GM18498 (cell line): ENCODE data around the gene PDZRN4.
"Not testable (repeated sequence)": the region's sequence is repeated elsewhere in the genome, so short reads cannot be mapped to it uniquely, and the experiment has no call there.

Experiments used
- ATAC-seq: cut with Tn5 transposase; IDR thresholded peaks from one replicate; pipeline ENCODE4 v1.9.1; 2021; ENCODE audit warnings: mild to moderate bottlenecking, moderate library complexity; ENCODE audit not compliant: unreplicated experiment

The PDZRN4 gene

GRCh38 chr12:41280341-41281095 is 92.4 kb downstream of the PDZRN4 start:
- not testable (repeated sequence) for ATAC-seq

GRCh38 chr12:41285470-41285869 is 97.3 kb downstream of the PDZRN4 start:
- ATAC-seq, result not testable (repeated sequence)

GRCh38 chr12:41286426-41286825 is 98.3 kb downstream of the PDZRN4 start:
- no peak for ATAC-seq

- peak; percentile 79 for ATAC-seq
Observed at GRCh38 chr12:41287500-41288141, 99.5 kb downstream of the PDZRN4 start.

GRCh38 chr12:41288142-41288811 is 100.2 kb downstream of the PDZRN4 start:
- ATAC-seq, result no peak

GRCh38 chr12:41289501-41289900 is 101.4 kb downstream of the PDZRN4 start:
- no peak for ATAC-seq

GRCh38 chr12:41293011-41293410 is 104.9 kb downstream of the PDZRN4 start:
- ATAC-seq, result no peak

GRCh38 chr12:41293461-41293860 is 105.3 kb downstream of the PDZRN4 start:
- ATAC-seq, result no peak

- ATAC-seq, result no peak
Observed at GRCh38 chr12:41302979-41303403, 114.9 kb downstream of the PDZRN4 start.

- no peak for ATAC-seq
Observed at GRCh38 chr12:41304526-41304925, 116.4 kb downstream of the PDZRN4 start.

GRCh38 chr12:41310367-41310766 is 122.2 kb downstream of the PDZRN4 start:
- no peak for ATAC-seq

GRCh38 chr12:41311883-41312282 is 123.8 kb downstream of the PDZRN4 start:
- no peak for ATAC-seq

GRCh38 chr12:41312451-41312850 is 124.3 kb downstream of the PDZRN4 start:
- ATAC-seq, result not testable (repeated sequence)

- no peak for ATAC-seq
Observed at GRCh38 chr12:41325336-41325735, 137.2 kb downstream of the PDZRN4 start.

- ATAC-seq, result no peak
Observed at GRCh38 chr12:41327096-41327895, 139.2 kb downstream of the PDZRN4 start.

GRCh38 chr12:41333974-41334373 is 145.9 kb downstream of the PDZRN4 start:
- ATAC-seq, result no peak

GRCh38 chr12:41334390-41334789 is 146.3 kb downstream of the PDZRN4 start:
- ATAC-seq, result no peak

GRCh38 chr12:41336041-41336549 is 148.0 kb downstream of the PDZRN4 start:
- ATAC-seq, result no peak

- ATAC-seq, result no peak
Observed at GRCh38 chr12:41339784-41340183, 151.7 kb downstream of the PDZRN4 start.

- no peak for ATAC-seq
Observed at GRCh38 chr12:41344776-41345470, 156.8 kb downstream of the PDZRN4 start.
